NT2/D1 (cell line): ENCODE results near the gene KPNA4.
"Not testable (repeated sequence)": the region's sequence is repeated elsewhere in the genome, so short reads cannot be mapped to it uniquely, and the experiment has no call there.

ENCODE experiments used
- DNase-seq: peaks from one replicate; pipeline ENCODE4 v3.0.0-alpha.2; 2011; ENCODE audit warnings: low read depth, low spot score
- H3K27me3 ChIP-seq: 2 replicates; pipeline ENCODE4 v1.6.0; 2011; ENCODE audit warnings: mild to moderate bottlenecking; ENCODE audit not compliant: insufficient read length, insufficient read depth
- H3K36me3 ChIP-seq: 2 replicates; pipeline ENCODE4 v1.6.1; 2011; ENCODE audit warnings: mild to moderate bottlenecking, low read length, mixed read lengths; ENCODE audit not compliant: insufficient read depth, insufficient read length
- H3K4me1 ChIP-seq: 2 replicates; pipeline ENCODE4 v1.5.1; 2011; ENCODE audit not compliant: insufficient read depth, insufficient read length
- H3K4me3 ChIP-seq: 2 replicates; pipeline ENCODE4 v1.5.1; 2011; ENCODE audit warnings: low read depth; ENCODE audit not compliant: insufficient read length
- H3K9ac ChIP-seq: 2 replicates; pipeline ENCODE4 v1.6.0; 2011; ENCODE audit warnings: low read depth; ENCODE audit not compliant: insufficient read length
- H3K9me3 ChIP-seq: 2 replicates; pipeline ENCODE4 v1.5.1; 2011; ENCODE audit warnings: mild to moderate bottlenecking, low read length; ENCODE audit not compliant: insufficient read depth
- SUZ12 ChIP-seq: IDR thresholded peaks from 2 replicates; pipeline ENCODE4 v1.6.1; 2011; ENCODE audit not compliant: insufficient read length, insufficient read depth; ENCODE audit errors: extremely low read depth
- YY1 ChIP-seq: IDR thresholded peaks from 2 replicates; pipeline ENCODE4 v1.6.1; 2011; ENCODE audit not compliant: insufficient read length, insufficient read depth
- ZNF274 ChIP-seq: IDR thresholded peaks from 2 replicates; pipeline ENCODE4 v1.6.1; 2011; ENCODE audit warnings: mild to moderate bottlenecking, low read depth, low read length

Gene KPNA4

GRCh38 chr3:160537729-160538128 lies 27.6 kb downstream of the KPNA4 start:
- H3K9ac ChIP-seq: no peak overlapping the region
- DNase-seq: no peak
- H3K36me3 ChIP-seq: peaks cover 36% of the 10 kb centered on the region
- peaks cover 3% of the 10 kb centered on the region for H3K4me1 ChIP-seq
- TF ChIP-seq YY1 (no peak), SUZ12 (no peak)
- H3K27me3 ChIP-seq: no peaks in the 10 kb centered on the region
- H3K4me3 ChIP-seq: no peak overlapping the region
- no peaks in the 10 kb centered on the region for H3K9me3 ChIP-seq

- peaks cover 82% of the 10 kb centered on the region for H3K36me3 ChIP-seq
Observed at GRCh38 chr3:160532371-160532770, 33.0 kb downstream of the KPNA4 start.

GRCh38 chr3:160531311-160531710 lies 34.1 kb downstream of the KPNA4 start:
- Histone ChIP-seq H3K36me3 (peaks cover 89% of the 10 kb centered on the region), H3K4me1 (no peaks in the 10 kb centered on the region), H3K9me3 (no peaks in the 10 kb centered on the region), H3K27me3 (no peaks in the 10 kb centered on the region), H3K9ac (no peak overlapping the region), H3K4me3 (no peak overlapping the region)
- TF ChIP-seq YY1 (no peak), SUZ12 (no peak), ZNF274 (no peak)
- no peak for DNase-seq

More at GRCh38 chr3:160532371-160532770, 33.0 kb downstream of the KPNA4 start:
- Histone ChIP-seq H3K4me3 (no peak overlapping the region), H3K9ac (no peak overlapping the region), H3K4me1 (no peaks in the 10 kb centered on the region), H3K9me3 (no peaks in the 10 kb centered on the region), H3K27me3 (no peaks in the 10 kb centered on the region)
- DNase-seq: no peak
- TF ChIP-seq ZNF274 (no peak), YY1 (no peak), SUZ12 (no peak)

GRCh38 chr3:160516391-160516790 lies 49.0 kb downstream of the KPNA4 start:
- H3K4me3 ChIP-seq, H3K9me3 ChIP-seq, H3K27me3 ChIP-seq, H3K9ac ChIP-seq, H3K4me1 ChIP-seq, DNase-seq: not testable (repeated sequence)
- H3K36me3 ChIP-seq: peaks cover 83% of the 10 kb centered on the region

- no peaks in the 10 kb centered on the region for H3K27me3 ChIP-seq
- DNase-seq: no peak
- no peaks in the 10 kb centered on the region for H3K4me1 ChIP-seq
- H3K9me3 ChIP-seq: no peaks in the 10 kb centered on the region
- no peak overlapping the region for H3K9ac ChIP-seq
- no peak overlapping the region for H3K4me3 ChIP-seq
- H3K36me3 ChIP-seq: peaks cover 72% of the 10 kb centered on the region
- no peak for TF ChIP-seq YY1
- no peak for TF ChIP-seq ZNF274
- TF ChIP-seq SUZ12: no peak
Observed at GRCh38 chr3:160501325-160501724, 64.0 kb downstream of the KPNA4 start.

GRCh38 chr3:160498202-160498601 lies 67.2 kb downstream of the KPNA4 start:
- Histone ChIP-seq H3K27me3 (no peaks in the 10 kb centered on the region), H3K4me3 (no peak overlapping the region), H3K4me1 (no peaks in the 10 kb centered on the region), H3K36me3 (peaks cover 44% of the 10 kb centered on the region), H3K9me3 (no peaks in the 10 kb centered on the region), H3K9ac (no peak overlapping the region)
- no peak for TF ChIP-seq SUZ12
- no peak for TF ChIP-seq ZNF274
- no peak for TF ChIP-seq YY1
- DNase-seq: no peak

- Histone ChIP-seq H3K4me1 (no peaks in the 10 kb centered on the region), H3K4me3 (no peak overlapping the region), H3K27me3 (no peaks in the 10 kb centered on the region), H3K9me3 (no peaks in the 10 kb centered on the region), H3K9ac (no peak overlapping the region), H3K36me3 (no peaks in the 10 kb centered on the region)
- no peak for TF ChIP-seq ZNF274
- no peak for TF ChIP-seq SUZ12
- TF ChIP-seq YY1: no peak
- DNase-seq: no peak
Observed at GRCh38 chr3:160490166-160490565, 75.2 kb downstream of the KPNA4 start.

GRCh38 chr3:160486459-160486869 lies 78.9 kb downstream of the KPNA4 start:
- H3K9me3 ChIP-seq: no peaks in the 10 kb centered on the region
- TF ChIP-seq SUZ12: no peak
- no peak for TF ChIP-seq ZNF274
- TF ChIP-seq YY1: no peak
- no peak for DNase-seq
- H3K27me3 ChIP-seq: no peaks in the 10 kb centered on the region
- no peak overlapping the region for H3K9ac ChIP-seq
- no peaks in the 10 kb centered on the region for H3K36me3 ChIP-seq
- H3K4me3 ChIP-seq: no peak overlapping the region
- no peaks in the 10 kb centered on the region for H3K4me1 ChIP-seq
